ENCODE results near the gene TEX36.

DNA sequence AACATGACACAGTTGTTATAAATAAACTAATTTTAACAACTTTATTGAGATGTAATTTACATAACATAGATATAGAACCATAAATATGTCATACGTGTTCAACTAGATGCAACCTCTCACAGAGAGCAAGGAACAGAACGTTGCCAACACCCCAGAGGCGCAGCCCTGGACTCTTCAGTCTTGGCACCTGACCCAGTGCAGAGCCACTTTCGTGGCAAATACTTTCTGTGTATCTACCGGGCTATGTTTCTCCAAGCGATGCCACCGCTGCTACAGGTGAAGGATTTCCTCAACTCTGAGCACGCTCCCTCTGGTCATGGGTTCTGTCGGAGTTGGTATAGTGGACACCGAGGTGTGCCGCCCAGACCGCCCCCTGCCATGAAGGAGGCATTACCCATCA is 57.4 kb downstream of the TEX36 start:
- TF ChIP-seq POLR2AphosphoS5 (IDR thresholded peaks at IDR 0.05; ENCODE audit: low read depth, low read length) (no peak), TAF1 (IDR thresholded peaks at IDR 0.05; ENCODE audit: low read depth, low read length) (no peak), POLR2A (IDR thresholded peaks at IDR 0.05; ENCODE audit: low read depth, low read length) (no peak)

Data from GM12891 (cell line).